Prostate gland (tissue), 2 donors: ENCODE results near the gene RSPH1. TPM values are rescaled to one million over a fixed set of nuclear protein-coding genes. Genes with fewer than 3 reads are reported as not detected.
A peak's percentile ranks its signal among the peaks of the same experiment; 100 is the strongest.

Experiments used
- DNase-seq: peaks from one replicate; pipeline ENCODE4 v3.0.0-alpha.2; 2019; ENCODE audit warnings: low spot score
- H3K27ac ChIP-seq, 2 donors: fragments of 200-600 bp; sonication (generic); 2 replicates each; pipeline ENCODE4 v1.5.1; 2017 to 2019
- H3K27me3 ChIP-seq: fragments of 200-600 bp; sonication (generic); replicated peaks from 2 replicates; pipeline ENCODE4 v1.5.1; 2019; ENCODE audit not compliant: insufficient read depth
- H3K36me3 ChIP-seq, 2 donors: fragments of 200-600 bp; sonication (generic); 1 replicate in 1 of 2; 2 replicates in 1 of 2; pipeline versions ENCODE4 v1.5.1 to v1.8.1; 2017 to 2019
- H3K4me1 ChIP-seq: fragments of 200-600 bp; sonication (generic); replicated peaks from 2 replicates; pipeline ENCODE4 v1.5.1; 2019
- H3K4me3 ChIP-seq, 2 donors: fragments of 200-600 bp; sonication (generic); 2 replicates each; pipeline ENCODE4 v1.5.1; 2017 to 2019
- H3K9me3 ChIP-seq: fragments of 200-600 bp; sonication (generic); 2 replicates; pipeline ENCODE4 v1.5.1; 2017
- POLR2A ChIP-seq: fragments of 450-650 bp; IDR thresholded peaks from one replicate; pipeline ENCODE4 v1.6.1; 2016; ENCODE audit warnings: antibody characterized with exemption, mild to moderate bottlenecking
- POLR2AphosphoS5 ChIP-seq: sonication (generic); formaldehyde crosslinking; IDR thresholded peaks from one replicate; pipeline ENCODE4 v1.6.1; 2017; ENCODE audit warnings: antibody characterized with exemption
- WGBS: methylation state at CpG from one replicate; pipeline ENCODE4 v1.1.5; 2018; 5-methylcytosine and 5-hydroxymethylcytosine counted together
- intact Hi-C: fragments of 100-400 bp; cut with DNase I; formaldehyde crosslinking; loops from one replicate; pipeline ENCODE4 v1.14.2; 2022
- total RNA-seq, 2 donors: library from RNA; depleted of rRNA; stranded (reverse); fragments of >200 nt; gene quantifications; one replicate each; pipeline ENCODE4 v1.1.0, GENCODE V29; 2016
- TF ChIP-seq, protein P1 (sequence below), 4 experiments: fragments of 200-600 bp in 2 of 4; fragments of 450-650 bp in 2 of 4; sonication (generic) in 2 of 4; IDR thresholded peaks; 1 replicate in 3 of 4; 2 replicates in 1 of 4; pipeline ENCODE4 v1.5.1; 2016 to 2019; ENCODE audit warnings: antibody characterized with exemption in 4 of 4, mild to moderate bottlenecking in 2 of 4, moderate library complexity in 2 of 4

Gene RSPH1
- total RNA-seq, 2 donors from 2014 or later: 1.6 to 2.6 TPM

DNA sequence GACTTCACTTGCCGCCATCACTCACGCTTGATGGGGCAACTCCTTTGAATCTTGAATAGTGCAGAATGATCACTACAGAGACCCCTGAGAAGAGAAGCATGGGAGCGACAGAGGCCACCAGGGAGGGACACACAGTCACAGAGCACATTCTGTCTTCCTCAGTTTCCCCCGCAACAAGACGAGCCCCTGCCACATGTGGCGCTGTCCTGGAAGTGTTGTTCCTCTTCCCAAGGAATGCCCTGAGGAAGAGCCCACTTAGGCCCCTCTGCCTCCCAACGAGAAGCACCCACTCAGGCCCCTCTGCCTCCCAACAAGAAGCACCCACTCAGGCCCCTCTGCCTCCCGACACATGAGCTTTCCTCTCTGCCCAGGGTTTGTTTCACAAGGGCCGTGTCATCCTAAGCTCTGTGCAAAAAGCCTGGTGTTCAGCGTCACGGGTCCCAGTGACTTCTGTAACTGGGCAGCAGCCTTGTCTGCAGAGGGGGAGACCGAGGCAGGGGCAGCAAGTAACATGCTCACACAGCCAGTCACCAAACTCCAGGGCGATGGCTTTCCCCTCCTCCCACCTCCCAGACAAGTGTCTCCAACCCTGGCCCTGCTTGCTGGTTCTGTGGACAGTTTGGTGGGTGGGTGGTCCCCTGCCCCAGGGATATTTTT is 37.4 kb upstream of the RSPH1 start:
- H3K9me3 ChIP-seq: no peaks in the 10 kb centered on the region
- DNase-seq: no peak
- H3K4me1 ChIP-seq: peaks cover 28% of the 10 kb centered on the region
- H3K36me3 ChIP-seq: no peaks in the 10 kb centered on the region
- no peak overlapping the region for H3K4me3 ChIP-seq
- intact Hi-C loops: no loop called here
- H3K27ac ChIP-seq: peak overlapping the region; percentile 42 to 95
- TF ChIP-seq POLR2A (no peak), POLR2AphosphoS5 (no peak)
- TF ChIP-seq, protein P1, sequence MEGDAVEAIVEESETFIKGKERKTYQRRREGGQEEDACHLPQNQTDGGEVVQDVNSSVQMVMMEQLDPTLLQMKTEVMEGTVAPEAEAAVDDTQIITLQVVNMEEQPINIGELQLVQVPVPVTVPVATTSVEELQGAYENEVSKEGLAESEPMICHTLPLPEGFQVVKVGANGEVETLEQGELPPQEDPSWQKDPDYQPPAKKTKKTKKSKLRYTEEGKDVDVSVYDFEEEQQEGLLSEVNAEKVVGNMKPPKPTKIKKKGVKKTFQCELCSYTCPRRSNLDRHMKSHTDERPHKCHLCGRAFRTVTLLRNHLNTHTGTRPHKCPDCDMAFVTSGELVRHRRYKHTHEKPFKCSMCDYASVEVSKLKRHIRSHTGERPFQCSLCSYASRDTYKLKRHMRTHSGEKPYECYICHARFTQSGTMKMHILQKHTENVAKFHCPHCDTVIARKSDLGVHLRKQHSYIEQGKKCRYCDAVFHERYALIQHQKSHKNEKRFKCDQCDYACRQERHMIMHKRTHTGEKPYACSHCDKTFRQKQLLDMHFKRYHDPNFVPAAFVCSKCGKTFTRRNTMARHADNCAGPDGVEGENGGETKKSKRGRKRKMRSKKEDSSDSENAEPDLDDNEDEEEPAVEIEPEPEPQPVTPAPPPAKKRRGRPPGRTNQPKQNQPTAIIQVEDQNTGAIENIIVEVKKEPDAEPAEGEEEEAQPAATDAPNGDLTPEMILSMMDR (IDR thresholded peaks at IDR 0.05): no peak
- WGBS: 89% methylated on average over 13 of the region's 13 CpGs
- H3K27me3 ChIP-seq: no peaks in the 10 kb centered on the region

GRCh38 chr21:42532466-42533181 is 36.6 kb upstream of the RSPH1 start:
- TF ChIP-seq, protein P1 (IDR thresholded peaks at IDR 0.05): no peak
- TF ChIP-seq POLR2AphosphoS5 (peak; percentile 60), POLR2A (no peak)
- Histone ChIP-seq H3K4me3 (no peak overlapping the region), H3K9me3 (no peaks in the 10 kb centered on the region), H3K27me3 (no peaks in the 10 kb centered on the region), H3K36me3 (no peaks in the 10 kb centered on the region), H3K4me1 (peaks cover 36% of the 10 kb centered on the region), H3K27ac (peak overlapping the region; percentile 42 to 95)
- 66% methylated on average over 18 of the region's 18 CpGs for WGBS
- no peak for DNase-seq
- intact Hi-C loops: no loop called here

DNA sequence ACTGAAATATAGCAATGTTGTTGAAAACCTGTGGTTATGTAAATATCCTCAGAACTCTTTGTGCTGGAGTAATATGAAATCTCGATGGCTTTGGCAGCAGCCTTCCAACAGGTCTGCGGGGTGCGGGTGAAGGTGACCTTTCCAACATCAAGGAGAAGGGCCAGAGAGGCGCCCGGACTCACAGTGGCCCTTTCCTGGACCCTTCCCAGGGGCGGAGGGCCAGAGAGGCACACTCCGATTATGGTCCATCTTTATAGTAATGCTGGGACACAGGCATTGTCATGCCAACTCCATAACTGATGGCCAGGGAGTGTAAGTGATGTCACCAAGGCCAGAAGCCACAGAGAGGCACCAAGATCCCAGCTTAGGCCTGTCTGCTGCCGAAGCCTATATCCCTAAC is 35.7 kb upstream of the RSPH1 start:
- Histone ChIP-seq H3K4me3 (no peak overlapping the region), H3K27me3 (no peaks in the 10 kb centered on the region), H3K27ac (peak overlapping the region; percentile 42 to 95), H3K36me3 (no peaks in the 10 kb centered on the region), H3K9me3 (no peaks in the 10 kb centered on the region), H3K4me1 (peaks cover 37% of the 10 kb centered on the region)
- no peak for DNase-seq
- TF ChIP-seq, protein P1 (IDR thresholded peaks at IDR 0.05): no peak
- TF ChIP-seq POLR2AphosphoS5: no peak
- TF ChIP-seq POLR2A: no peak
- 75% methylated on average over 8 of the region's 8 CpGs for WGBS
- intact Hi-C loops: no loop called here

GRCh38 chr21:42530167-42530518 is 34.1 kb upstream of the RSPH1 start:
- no peaks in the 10 kb centered on the region for H3K27me3 ChIP-seq
- no peaks in the 10 kb centered on the region for H3K36me3 ChIP-seq
- no peak for TF ChIP-seq POLR2AphosphoS5
- DNase-seq: no peak
- peak overlapping the region in 1 of 2 donors; percentile 95 for H3K27ac ChIP-seq
- peaks cover 41% of the 10 kb centered on the region for H3K4me1 ChIP-seq
- 89% methylated on average over 5 of the region's 5 CpGs for WGBS
- no peak overlapping the region for H3K4me3 ChIP-seq
- intact Hi-C loops: no loop called here
- no peaks in the 10 kb centered on the region for H3K9me3 ChIP-seq

- DNase-seq: no peak
- Histone ChIP-seq H3K36me3 (no peaks in the 10 kb centered on the region), H3K4me1 (peaks cover 47% of the 10 kb centered on the region), H3K27me3 (no peaks in the 10 kb centered on the region), H3K9me3 (no peaks in the 10 kb centered on the region), H3K4me3 (peak overlapping the region in 1 of 2 donors; percentile 16), H3K27ac (peak overlapping the region; percentile 90 to 95)
- intact Hi-C loops: no loop called here
- WGBS: 52% methylated on average over 13 of the region's 13 CpGs
- TF ChIP-seq POLR2AphosphoS5: peak; percentile 77
- TF ChIP-seq, protein P1 (IDR thresholded peaks at IDR 0.05): no peak
These were observed 31.6 kb upstream of the RSPH1 start for GRCh38 chr21:42527489-42528158.
